HG03039 (cell line): Measurements from ENCODE around the gene CDKL4.
"Not testable (repeated sequence)": the region's sequence is repeated elsewhere in the genome, so short reads cannot be mapped to it uniquely, and the experiment has no call there.

Source experiments
- ATAC-seq: cut with Tn5 transposase; IDR thresholded peaks from one replicate; pipeline ENCODE4 v1.9.1; 2021; ENCODE audit warnings: mild to moderate bottlenecking, moderate library complexity; ENCODE audit not compliant: unreplicated experiment

The CDKL4 gene

DNA sequence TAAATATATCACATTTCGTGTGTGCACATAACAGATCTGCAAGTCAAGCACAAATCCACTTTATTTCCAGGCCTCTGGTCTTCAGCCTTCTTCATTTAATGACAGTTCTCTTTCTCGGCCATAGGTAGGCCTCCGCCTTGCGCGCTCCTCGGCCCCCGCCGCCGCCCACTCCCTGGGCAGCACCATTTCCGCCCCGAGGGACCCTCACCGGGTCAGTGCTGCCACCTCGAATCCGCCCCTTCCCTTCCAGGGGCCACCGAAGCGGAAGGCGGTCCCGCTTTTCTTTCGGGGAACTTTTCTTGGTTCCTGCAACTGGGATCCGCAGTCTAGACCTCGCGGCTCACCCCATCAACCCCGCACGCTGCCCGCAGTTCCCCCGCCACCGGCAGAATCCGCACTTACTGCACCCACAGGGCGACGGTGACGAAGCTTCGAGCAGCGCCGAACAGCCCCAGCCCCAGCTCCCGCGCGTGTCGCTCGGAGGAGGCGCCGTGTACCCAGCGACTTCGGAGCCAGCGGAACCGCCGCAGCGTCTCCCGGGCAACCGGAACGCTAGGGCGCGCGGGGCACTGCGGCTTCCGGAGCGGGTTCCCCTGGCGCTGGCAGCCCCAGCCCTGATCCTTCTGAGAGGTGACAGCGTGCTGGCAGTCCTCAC, at the start of gene CDKL4:
Gene CDKL4, minus strand, starts transcription at position 502 of the 655 bp plus-strand sequence.
- no peak for ATAC-seq

DNA sequence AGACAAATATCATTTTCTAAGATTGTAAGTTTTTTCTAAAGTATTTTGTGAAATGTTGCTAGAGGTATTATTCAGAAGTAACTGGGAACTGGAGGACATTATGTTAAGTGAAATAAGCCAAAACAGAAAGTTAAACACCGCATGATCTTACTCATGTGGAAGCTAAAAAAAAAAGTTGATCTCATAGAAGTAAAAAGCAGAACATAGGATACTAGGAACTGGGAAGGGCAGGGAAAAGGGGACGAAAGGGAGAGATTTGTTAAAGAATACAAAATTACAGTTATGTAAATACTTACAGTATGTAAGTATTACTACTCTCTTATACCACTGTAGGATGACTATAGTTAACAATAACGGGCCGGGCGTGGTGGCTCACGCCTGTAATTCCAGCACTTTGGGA, 46.7 kb upstream of the CDKL4 start:
- ATAC-seq: no peak

- ATAC-seq: no peak
Observed at GRCh38 chr2:39289609-39290008, 45.8 kb upstream of the CDKL4 start.

GRCh38 chr2:39283561-39283960, 39.8 kb upstream of the CDKL4 start:
- no peak for ATAC-seq

- no peak for ATAC-seq
Observed at GRCh38 chr2:39281391-39281790, 37.6 kb upstream of the CDKL4 start.

- ATAC-seq: no peak
Observed at GRCh38 chr2:39275016-39275415, 31.2 kb upstream of the CDKL4 start.

DNA sequence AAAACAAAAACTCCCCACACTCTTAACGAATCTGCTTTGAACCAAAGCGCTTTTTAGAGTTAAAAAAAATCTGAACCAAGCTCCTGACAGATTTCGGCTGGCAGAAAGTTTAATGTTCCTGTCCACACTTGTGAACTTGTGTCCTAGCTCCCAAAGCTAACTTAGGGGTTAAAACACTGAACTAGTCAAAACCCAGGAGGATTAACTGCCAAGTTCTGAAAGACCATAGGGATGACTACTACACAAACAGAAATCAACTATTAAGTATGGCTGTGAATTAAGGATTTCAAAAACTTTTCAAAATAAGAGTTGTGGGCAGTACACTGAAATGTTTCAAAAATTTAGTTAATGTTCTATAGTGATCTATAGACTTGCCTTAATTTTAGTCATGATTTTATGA, 26.2 kb upstream of the CDKL4 start:
- no peak for ATAC-seq

- ATAC-seq: no peak
Observed at GRCh38 chr2:39266916-39267434, 23.2 kb upstream of the CDKL4 start.

GRCh38 chr2:39266139-39266805, 22.5 kb upstream of the CDKL4 start:
- peak; percentile 69 for ATAC-seq

GRCh38 chr2:39265315-39265714, 21.5 kb upstream of the CDKL4 start:
- ATAC-seq: no peak

DNA sequence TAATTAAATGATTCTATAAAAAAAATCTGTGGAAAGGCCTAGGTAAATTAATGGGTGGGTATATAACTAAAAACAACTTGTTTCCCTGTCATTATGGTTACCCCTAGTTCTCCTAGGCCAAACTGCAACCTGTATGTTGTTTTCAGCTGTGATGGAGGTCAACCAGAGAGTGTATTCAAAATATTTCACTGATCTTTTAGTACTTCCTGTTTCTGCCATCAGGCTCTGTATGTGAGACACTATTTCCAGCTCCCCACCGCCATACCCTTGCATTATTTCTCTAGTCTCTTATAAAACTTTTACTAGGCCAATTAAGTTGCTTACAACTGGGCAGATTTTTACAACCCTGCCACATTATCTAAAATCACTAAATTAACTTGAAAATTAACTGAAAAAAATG, 21.0 kb upstream of the CDKL4 start:
- ATAC-seq: peak; percentile 61

- no peak for ATAC-seq
Observed at GRCh38 chr2:39260087-39260486, 16.3 kb upstream of the CDKL4 start.

GRCh38 chr2:39256040-39256439, 12.3 kb upstream of the CDKL4 start:
- ATAC-seq: no peak

DNA sequence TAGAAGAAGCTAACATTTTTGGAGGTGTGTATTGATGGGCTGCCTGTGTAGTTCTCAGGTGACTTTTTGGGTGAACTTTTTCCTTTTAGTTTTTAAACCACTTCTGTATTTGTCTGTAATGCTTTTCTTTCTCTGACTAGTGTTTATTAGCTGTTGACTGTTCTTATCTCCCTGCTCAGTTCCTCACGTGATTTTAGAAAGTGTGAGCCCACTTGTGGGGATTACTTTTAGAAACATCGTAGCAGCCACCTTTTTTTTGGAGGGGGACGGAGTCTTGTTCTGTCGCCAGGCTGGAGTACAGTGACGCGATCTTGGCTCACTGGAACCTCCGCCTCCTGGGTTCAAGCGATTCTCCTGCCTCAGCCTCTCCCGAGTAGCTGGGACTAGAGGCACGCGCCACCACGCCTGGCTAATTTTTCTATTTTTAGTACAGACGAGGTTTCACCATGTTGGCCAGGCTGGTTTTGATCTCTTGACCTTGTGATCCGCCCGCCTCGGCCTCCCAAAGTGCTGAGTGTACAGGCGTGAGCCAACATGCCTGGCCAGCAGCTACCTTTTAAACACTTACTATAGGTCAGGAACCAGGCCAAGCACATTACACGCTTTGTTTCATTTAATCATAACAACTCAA, 9.2 kb upstream of the CDKL4 start:
- ATAC-seq: no peak

GRCh38 chr2:39247512-39248043, 3.8 kb upstream of the CDKL4 start:
- ATAC-seq: no peak

DNA sequence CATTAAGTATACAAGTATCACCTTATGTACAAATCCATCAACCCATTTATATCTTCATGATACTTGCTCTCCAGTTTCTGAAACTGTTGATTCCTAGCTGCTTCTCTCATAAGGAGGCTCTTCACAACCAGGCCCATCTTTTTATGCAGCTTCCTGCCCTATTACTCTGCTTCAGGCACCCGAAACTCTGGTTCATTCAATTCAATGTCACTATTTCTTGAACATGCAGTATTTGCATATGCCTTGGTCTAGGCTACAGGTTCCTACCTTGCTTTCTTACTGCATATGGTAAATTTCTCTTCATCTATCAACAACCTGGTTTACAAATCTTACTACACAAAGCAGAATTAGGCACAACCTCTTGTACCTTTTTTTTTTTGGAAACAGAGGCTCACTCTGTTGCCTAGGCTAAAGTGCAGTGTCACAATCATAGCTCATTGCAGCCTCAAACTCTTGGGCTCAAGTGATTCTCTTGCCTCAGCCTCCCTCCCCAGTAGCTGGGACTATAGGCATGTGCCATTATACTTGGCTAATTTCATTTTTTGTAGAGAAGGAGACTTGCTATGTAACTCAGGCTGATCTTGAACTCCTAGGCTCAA, 2.7 kb upstream of the CDKL4 start:
- ATAC-seq: peak; percentile 54

- not testable (repeated sequence) for ATAC-seq
Observed at GRCh38 chr2:39244963-39245625, 1.3 kb upstream of the CDKL4 start.

DNA sequence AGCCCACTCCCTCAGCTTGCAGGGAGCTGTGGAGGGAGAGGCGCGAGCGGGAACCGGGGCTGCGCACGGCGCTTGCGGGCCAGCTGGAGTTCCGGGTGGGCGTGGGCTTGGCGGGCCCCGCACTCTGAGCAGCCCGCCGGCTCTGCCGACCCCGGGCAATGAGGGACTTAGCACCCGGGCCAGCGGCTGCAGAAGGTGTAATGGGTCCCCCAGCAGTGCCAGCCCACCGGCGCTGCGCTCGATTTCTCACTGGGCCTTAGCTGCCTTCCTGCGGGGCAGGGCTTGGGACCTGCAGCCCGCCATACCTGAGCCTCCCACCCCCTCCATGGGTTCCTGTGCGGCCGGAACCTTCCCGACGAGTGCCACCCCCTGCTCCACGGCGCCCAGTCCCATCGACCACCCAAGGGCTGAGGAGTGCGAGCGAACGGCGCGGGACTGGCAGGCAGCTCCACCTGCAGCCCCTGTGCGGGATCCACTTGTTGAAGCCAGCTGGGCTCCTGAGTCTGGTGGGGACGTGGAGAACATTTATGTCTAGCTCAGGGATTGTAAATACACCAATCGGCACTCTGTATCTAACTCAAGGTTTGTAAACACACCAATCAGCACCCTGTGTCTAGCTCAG, 582 bp upstream of the CDKL4 start:
- not testable (repeated sequence) for ATAC-seq

DNA sequence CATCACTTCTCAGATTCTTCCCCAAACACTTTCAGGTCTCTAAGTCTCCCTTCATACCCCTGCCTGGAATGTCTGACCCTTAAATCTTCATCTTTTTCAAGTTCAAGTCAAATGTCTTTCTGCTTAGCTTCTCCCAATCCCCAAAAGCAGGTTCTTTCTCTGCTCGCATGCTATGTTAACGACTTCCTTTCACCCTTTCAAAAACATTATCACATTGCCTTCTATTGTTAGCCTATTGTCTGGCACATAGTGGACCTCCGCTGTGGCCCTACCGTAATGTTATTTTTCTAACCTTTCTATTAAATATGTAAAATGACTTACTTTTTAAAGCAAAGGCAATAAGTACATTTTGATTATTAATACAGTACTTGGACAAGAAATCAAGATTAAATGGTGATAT, 2.2 kb downstream of the CDKL4 start:
- ATAC-seq: no peak

DNA sequence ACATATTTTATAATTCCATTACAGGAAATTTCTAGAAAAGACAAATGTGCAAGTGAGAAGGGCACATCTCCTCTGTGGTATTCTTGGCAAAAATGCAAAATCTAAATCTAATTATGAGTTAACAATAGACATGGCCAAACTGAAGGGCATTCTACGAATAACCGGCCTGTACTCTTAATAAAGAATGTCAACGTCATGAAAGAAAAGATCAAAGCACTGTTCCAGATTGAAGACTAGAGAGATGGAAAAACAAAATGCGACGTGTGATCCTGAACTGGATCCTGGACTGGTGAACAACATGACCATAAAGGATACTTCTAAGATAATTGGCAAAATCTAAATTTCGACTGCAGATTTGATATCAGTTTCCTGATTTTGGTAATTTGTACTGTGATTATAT, 3.0 kb downstream of the CDKL4 start:
- ATAC-seq: no peak
